CD4-positive, alpha-beta T cell treated with Interleukin-4 for 4 hours (primary cell): ENCODE results near the gene GDE1.
A peak's percentile ranks its signal among the peaks of the same experiment; 100 is the strongest.
"Not testable (repeated sequence)": the region's sequence is repeated elsewhere in the genome, so short reads cannot be mapped to it uniquely, and the experiment has no call there.

ENCODE experiments used
- DNase-seq: peaks from one replicate; pipeline ENCODE4 v3.0.0-alpha.2; 2020

GDE1 gene

GRCh38 chr16:19521471-19522396 is at the start of gene GDE1:
TSS of gene GDE1 (minus strand) at chr16:19522098. CDS start at chr16:19521964, 134 bp downstream.
- DNase-seq: peak; percentile 91

- no peak for DNase-seq
Measured at GRCh38 chr16:19567560-19567959, 45.7 kb upstream of the GDE1 start.

- no peak for DNase-seq
Measured at GRCh38 chr16:19566362-19566761, 44.5 kb upstream of the GDE1 start.

DNA sequence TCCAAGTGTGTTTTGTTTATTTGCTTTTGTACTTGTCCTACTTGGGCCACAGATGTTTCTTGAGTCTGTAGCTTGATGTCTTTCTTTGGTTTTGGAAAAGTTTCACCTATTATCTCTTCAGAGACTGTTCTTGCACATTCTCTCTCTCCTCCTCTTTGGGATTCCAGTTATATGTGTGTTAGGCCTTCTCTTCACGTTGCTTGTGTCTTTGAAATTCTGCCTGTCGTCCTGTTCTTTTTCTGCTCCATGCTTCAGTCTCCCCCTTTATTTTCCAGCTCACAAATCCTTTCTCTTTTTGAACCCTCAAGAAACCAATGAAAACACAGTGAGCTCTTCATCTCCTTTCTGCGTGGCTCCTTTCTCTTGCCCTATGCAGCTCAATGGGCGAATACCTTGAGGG is 41.5 kb upstream of the GDE1 start:
- DNase-seq: no peak

GRCh38 chr16:19560078-19560477 is 38.2 kb upstream of the GDE1 start:
- DNase-seq: no peak

DNA sequence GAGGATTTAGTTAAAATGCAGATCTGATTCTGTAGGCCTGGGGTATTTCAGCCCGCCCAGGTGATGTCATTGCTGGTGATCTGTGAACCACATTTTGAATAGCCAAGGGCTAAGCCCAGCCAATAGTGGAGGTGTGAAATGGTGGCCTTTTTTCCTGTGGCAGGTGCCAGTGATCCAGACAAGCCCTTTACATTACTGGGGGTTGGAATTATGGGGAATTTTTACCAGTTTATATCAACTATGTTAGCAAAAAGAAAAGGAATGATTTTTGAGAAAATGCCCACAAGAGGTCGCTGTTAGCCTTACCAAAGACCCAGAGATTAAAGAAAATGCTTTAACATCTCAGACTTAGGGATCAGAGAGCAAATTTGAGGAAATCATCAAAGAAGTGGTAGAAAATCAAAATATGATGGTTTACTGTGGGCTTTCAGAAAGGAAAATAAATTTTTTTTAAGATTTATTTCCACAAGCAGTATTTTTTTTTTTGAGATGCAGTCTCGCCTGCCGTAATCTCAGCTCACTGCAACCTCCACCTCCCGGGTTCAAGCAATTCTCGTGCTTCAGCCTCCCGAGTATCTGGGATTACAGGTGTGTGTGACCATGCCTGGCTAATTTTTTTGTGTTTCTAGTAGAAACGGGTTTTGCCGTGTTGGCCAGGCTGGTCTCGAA is 37.5 kb upstream of the GDE1 start:
- peak; percentile 65 for DNase-seq

DNA sequence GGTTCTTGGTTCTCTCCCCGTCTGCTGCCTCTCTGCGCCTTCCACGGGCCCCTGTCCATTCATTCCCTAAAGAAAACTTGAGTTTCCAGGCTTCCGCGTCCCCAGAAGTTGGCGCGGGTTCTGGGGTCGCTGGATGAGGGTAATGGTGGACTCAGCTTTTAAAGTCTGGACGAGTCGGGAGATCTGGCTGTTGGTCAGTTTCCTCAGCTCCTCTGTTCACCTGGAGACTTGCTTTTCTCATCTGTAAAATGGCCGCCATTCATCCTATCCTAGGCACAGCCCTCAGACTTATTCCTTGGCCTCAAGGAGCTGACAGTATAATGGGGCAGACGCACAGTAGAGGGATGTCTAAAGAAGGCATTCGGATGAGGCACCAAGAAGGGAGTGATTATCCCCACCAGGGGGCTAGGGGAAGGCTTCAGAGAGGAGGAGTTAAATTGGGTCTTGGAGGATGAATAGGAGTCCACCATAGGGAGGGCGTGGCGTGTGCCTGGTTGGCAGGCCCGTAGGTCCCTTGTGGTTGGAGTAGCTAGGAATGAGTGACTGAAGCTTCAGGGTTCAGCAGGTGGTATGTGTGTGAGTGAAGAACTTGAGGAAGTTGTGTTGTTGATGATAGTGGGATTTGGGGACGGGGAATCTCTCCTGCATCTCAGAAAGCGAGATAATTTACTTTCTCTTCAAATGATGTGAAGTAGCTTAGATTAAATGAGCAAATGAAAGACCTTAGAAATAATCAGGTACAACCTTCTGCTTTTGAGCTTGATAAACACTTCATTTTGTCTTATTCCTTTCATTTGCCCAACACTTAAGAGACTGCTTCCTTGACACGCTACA is 34.3 kb upstream of the GDE1 start:
- DNase-seq: peak; percentile 12

DNA sequence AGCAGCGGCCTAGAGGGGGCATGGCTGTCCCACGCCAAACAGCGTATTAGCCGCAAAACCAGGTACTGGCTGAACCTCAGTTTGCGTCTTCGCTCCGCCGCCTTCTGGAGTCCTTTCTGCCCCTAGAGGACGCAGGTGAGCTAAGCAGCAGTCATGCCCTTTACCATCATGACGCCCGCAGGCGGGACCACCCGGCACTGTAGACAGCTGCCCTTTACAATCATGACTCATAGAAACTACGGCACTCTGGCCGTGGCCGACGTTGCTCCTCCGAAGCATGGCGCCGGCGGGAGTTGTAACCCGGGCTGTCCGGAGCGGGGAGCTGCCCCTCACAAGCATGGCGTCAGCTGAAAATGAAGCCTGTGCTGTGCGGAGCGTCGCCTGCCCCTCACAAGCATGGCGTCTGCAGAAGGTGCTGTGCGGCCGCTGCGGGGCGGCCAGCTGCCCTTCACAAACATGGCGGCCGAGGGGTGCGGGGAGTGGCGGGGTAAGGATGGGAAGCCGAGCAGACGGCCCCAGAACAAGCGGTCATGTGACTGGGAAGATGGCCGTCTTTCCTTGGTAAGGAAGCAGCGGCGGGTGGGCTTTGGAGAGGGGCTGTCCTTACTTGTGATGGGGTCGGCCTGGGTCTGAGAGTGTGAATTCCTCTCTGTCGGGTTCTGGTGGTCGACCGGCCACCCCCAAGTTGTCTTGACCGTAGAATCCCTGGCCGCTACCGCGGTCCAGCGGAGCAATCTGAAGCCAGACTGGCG is 33.5 kb upstream of the GDE1 start, which contains the start of gene VPS35L:
VPS35L (plus strand) TSS at position 518 of the 752 bp plus-strand sequence; CDS start at position 545, 27 bp downstream.
- peak; percentile 99 for DNase-seq

GRCh38 chr16:19549673-19550072 is 27.8 kb upstream of the GDE1 start:
- no peak for DNase-seq

GRCh38 chr16:19548144-19548543 is 26.2 kb upstream of the GDE1 start:
- no peak for DNase-seq

GRCh38 chr16:19543278-19543996 is 21.5 kb upstream of the GDE1 start:
- not testable (repeated sequence) for DNase-seq

- DNase-seq: no peak
Measured at GRCh38 chr16:19542138-19542821, 20.4 kb upstream of the GDE1 start.

- no peak for DNase-seq
Measured at GRCh38 chr16:19540241-19540970, 18.5 kb upstream of the GDE1 start.

- DNase-seq: no peak
Measured at GRCh38 chr16:19532601-19533000, 10.7 kb upstream of the GDE1 start.

DNA sequence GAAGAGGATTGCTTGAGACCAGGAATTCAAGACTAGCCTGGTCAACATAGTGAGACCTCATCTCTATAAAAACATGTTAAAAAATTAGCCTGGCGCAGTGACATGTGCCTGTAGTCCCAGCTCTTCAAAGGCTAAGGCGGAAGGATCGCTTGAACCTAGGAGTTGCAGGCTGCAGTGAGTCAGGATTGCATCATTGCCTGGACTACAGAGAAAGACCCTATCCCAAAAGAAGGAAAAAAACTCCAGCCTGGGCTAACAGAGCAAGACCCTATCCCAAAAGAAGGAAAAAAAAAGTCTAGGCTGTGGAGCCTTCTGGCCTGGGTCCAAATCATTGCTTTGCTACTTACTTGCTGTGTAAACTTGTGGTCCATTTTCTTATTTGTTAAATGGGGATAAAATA is 6.8 kb upstream of the GDE1 start:
- no peak for DNase-seq

GRCh38 chr16:19527161-19527560 is 5.3 kb upstream of the GDE1 start:
- no peak for DNase-seq

GRCh38 chr16:19525385-19525723 is 3.5 kb upstream of the GDE1 start:
- no peak for DNase-seq

DNA sequence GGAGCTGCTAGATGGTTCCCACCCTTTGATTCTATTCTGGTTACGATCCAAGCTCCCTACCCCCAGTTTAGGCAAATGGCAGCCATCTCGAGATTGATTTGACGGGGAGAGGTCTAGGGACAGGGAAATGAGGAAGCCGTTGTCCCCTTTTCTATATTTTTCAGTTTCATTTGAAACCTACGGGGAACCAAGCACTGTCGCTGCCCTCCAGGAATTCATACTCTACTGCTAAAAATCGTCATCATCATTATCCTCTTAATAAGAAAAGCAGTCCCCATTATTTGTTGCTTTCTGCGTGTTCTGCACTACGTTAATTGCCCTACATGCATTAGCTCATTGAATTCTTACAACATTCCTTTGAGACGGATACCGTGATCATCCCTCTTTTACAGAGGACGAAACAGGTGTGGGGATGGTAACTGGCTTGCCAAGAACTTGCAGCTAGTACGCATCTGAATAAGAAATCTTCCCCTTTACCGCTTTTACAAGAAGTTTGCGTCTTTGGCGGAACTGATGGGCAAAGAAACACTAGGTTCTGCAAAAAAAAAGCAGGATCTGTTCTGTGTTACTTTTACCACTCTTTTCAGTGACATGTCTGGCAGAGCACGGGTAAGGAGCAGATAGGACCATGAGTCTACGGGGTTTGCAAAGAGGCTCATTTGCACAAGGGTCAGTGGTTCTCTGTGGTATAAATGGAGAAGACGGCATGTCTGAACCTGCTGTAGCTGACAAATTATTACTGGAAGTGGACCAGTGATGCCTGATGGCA is 2.9 kb upstream of the GDE1 start:
- DNase-seq: no peak

DNA sequence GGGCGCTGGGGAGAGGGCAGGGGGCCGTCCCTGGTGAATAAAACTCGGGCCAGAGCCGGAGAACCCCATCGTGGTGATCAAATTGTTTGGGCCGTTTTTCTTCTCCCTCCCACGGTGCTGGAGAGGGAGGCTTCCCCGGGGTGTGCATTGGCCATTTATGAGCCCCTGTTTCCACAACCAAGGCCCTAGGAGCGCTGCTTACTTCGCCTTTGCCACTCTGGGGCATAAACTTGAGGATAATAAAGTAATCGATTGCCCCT is 2.4 kb upstream of the GDE1 start:
- DNase-seq: no peak
